ENCODE data around the gene NDEL1.
"Not testable (repeated sequence)": the region's sequence is repeated elsewhere in the genome, so short reads cannot be mapped to it uniquely, and the experiment has no call there.

Gene NDEL1, protein sequence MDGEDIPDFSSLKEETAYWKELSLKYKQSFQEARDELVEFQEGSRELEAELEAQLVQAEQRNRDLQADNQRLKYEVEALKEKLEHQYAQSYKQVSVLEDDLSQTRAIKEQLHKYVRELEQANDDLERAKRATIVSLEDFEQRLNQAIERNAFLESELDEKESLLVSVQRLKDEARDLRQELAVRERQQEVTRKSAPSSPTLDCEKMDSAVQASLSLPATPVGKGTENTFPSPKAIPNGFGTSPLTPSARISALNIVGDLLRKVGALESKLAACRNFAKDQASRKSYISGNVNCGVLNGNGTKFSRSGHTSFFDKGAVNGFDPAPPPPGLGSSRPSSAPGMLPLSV

DNA sequence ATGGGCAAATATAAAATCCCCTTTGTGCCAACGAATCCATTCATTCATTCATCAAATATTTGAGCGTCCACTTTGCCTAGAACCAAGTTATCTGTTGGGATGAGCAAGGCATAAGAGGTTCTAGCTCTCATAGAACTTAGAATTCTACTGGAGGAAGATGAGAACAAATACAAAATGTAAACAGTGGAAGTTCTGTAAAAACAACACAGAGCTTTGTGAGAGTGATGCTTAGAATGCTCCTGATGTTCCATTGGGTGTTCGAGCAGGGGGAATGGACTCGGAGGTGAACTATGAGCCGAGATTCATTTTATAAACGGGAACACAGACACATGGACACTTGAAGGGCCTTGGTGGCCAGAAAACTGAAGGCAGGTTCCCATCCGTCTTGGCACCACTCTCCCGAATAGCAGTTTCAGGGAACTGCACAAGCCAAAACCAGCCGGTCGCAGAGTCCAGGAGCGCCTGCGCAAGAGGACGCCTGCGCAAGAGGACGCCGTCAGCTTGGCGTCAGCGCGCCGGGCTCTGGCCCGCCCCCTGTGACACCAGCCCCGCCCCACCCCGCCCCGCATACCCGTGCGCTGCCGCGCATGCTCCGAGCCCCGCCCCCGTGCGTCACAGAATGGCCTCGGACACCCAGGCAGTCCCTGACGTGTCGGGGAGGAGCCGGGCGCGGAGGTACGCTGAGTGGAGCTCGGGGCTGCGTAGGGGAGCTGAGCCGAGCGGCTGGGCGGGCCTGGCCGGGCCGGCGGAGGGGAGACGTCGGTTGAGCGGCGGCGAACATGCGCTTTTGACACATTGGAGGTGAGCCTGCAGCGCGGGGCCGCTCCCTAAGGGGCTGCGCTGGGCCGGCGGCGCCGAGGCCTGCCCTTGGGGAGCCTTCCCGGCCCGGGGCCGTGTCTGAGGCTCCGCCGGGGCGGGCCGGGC is at the start of gene NDEL1:
Gene NDEL1, plus strand, starts transcription at position 640 of the 924 bp plus-strand sequence. CDS start 8,388 bp downstream, outside the sequence.
- DNase-seq = peak; percentile 96

DNA sequence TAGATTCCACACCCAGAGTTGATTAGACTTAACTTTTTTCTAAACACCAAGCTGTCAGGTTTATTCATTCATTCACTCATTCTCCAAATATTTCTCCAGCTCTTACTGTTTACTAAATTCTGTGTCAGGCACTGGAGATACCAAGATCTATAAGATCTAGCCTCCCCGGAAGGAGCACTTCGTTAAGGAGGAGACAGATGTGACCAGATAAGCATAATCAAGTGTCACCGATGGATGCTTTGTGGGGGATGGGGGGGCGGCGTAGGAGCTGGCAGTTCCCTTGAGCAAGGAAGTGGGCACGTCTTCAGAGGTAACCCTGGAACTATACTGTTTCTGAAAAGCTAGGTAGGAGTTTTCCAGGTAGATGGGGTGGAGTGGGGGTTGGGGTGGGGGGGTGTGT is 48.8 kb upstream of the NDEL1 start:
- no peak for DNase-seq

DNA sequence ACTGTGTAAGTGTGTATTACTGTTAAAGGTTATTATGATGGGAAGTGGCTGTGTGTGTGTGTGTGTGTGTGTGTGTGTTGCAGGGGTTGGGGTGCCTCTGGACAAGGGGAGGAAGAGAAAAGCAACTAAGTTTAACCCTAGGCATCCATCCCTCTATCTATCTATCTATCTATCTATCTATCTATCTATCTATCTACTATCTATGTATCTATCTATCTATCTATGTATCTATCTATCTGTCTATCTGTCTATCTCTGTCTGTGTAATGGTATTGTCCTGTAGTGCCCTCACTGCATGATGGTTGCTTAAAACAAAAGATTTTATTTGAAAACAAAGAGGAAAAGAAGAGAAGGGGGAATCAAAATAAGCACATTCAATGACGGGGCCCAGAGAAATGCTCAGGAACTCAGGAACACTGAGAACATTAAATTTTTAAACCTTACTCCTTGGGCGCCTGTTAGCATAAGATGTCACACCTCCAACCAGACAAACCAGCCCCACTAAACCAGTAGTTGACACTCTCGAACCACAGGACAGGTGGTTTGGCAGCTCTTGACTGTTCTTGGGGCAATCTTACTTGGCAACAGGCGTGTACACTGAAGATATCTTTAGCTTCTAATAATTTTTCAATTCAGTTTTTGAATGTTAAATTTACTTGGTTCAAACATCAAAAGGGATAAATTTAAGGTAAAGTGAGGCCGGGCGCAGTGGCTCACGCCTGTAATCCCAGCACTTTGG is 47.6 kb upstream of the NDEL1 start:
- no peak for DNase-seq

DNA sequence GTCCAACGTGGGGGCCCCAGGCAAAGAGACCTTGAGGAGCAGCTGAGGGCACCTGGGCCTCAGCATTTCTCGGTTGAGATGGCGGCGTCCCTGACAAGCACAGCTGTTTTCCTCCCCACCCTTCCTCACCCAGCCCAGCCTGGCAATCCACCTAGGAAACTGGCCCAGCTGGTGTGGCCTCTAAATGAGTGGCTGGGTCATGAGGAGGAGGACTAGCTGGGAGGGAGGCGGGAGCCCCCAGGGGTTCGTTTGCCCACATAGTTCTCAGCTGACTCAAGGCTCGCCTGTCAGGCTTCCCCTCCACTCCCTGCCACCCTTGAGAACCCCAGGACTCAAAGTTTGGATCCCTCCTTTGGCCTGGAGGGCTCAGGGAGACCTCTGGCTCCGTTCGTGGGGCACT is 44.0 kb upstream of the NDEL1 start:
- DNase-seq = no peak

DNA sequence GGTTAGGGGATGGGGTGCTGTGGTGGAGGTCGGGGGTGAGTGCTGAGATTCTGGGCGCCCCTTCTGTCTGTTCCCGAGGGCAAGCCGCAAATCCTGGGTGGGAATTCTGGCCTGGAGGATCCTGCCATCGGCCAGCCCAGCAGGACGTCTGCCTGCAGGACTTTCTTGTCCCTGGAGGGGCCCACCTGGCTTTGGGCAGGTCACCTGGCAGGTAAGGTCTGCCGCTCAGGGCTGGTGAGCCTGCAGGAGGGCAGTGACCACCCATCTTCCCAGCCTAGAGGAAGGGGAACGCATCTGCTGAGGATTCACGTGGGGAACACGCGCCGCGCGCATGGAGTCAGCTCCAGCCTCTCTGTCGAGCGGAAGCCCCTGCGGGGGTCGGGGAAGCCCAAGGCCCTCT is 43.4 kb upstream of the NDEL1 start:
- DNase-seq = no peak

DNA sequence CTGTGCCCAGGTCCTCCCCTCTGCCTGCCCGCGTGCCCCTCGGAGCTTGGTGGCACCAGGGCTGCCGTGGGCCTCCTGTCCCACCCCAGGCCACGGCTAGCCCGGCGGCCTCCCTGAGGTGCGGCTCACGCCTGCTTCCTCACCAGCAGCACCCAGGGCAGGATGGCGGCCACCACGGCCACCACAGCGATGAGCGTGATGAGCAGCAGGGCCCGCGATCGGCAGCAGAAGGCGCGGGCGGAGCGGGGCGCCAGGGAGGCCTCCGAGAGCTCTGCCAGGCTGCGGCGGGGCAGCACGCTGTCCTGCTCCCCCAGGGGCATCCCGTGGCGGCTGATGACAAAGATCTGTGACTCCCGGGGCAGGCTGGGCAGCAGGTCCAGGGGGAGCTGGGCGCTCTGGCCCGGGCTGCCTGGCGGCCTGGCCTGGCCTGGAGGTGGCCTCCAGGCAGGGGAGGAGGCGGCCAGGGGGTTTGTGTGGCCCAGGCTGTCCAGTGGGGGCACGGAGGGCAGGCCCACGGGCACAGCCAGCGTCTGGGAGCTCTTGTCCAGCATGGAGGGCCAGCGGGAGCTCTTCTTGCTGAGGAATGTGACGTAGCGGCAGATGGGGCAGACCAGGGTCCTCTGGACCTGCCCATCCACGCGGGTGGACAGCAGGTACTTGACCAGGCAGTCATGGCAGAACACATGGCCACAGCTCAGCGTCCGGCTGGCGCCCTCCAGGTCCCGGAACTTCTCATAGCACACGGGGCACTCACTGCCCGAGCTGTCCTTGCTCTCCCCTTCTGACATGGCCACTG is 42.8 kb upstream of the NDEL1 start:
- DNase-seq = no peak

DNA sequence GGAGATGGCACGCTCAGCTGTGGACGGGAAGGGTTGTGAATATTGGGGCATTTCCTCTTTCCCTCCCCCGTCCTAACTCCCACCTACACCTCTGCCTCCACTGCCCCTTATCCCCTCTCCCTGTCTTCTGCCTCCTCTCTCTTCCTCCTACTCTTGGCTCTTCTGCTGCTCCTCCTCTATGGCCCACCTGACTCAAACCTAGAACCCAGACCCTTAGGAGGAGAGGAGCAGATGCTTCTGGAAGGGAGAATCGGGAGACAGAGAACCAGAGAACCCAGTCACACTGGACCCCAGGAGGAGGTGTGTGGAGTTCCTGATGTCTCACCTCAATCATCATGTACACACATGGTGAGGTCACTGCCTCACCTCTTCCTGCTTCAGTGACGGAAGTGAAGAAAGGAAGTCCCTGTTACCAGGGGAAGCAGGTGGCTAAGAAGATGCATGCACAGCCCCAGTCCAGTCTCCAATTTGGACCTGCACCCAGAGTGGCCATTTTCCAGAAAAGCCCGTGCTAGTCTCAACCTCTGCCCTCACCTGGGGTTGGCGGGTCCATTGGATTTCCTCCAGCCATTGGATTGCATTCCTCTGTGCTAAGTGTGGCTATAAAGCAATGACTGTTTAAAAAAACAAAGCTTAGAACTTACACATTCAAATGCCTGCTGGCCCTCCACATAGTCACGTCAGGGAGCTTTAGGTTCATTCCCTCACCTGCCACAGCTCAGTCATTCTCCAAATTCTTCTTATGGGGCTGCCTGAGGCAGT is 42.0 kb upstream of the NDEL1 start:
- no peak for DNase-seq

DNA sequence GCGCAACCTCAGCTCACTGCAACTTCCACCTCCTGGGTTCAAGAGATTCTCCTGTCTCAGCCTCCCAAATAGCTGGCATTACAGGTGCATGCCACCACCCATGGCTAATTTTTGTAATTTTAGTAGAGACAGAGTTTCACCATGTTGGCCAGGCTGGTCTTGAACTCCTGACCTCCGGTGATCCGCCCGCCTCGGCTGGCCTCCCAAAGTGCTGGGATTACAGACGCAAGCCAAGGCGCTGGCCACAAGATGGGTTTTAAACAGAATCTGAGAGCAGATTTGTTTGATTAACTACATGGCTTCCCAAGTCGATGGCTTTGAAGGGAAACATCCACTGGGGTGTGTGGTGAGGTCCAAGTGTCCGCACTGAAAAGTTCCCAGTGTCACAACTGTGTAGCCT is 41.2 kb upstream of the NDEL1 start:
- not testable (repeated sequence) for DNase-seq

DNA sequence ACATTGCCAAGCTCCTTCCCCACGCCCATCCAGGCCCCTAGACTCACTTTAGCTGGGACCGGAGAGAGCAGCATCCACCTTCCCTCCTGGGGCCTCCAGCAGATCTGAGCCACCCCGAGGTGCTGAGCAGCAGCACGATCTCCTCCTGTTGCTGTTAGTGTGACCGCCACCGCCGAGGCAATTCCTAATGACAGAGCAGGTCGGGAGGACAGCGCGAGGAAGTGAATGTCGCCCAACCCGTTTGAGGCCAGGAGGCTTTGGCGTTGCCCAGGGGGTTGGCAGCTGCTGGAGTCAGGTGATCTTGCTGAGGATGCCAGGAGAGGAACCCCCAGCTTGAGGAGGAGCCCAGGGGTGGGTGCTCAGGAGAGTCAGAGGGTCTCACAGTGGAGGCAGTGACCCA is 38.0 kb upstream of the NDEL1 start, which contains the start of gene RNF222:
Gene RNF222, minus strand, starts transcription at position 192 of the 400 bp plus-strand sequence. CDS start 4,366 bp downstream, outside the sequence.
- no peak for DNase-seq

DNA sequence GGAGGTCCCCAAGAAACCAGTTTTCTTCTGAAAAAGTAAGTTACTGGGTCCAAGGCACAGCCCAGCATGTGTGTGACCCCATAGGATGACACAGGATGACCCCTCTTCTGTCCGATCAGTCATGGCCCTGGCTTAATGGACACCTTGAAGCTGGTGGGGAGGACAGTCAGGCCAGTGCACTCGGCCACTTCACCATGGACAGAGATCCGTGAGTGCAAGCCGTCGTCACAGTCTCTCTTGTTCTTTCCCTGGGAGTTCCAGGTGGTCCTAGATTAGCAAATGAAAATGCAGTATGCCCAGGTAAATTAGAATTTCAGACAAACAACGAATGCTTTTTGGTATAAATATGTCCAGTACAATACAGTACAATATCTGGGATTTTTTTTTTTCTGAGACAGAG is 36.7 kb upstream of the NDEL1 start:
- DNase-seq = no peak

DNA sequence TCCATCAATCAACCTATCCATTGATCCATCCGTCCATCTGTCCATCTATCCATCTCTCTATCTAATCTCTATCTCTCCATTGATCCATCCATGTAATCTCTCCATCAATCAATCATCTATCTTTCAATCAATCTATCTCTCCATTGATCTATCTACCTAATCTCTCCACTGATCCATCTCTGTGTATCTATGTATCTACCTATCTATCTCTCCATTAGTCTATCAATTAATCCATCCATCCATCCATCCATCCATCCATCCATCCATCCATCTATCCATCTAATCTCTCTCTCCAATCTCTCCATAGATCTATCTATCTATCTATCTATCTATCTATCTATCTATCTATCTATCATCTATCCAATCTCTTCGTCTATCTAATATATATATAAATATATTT is 34.6 kb upstream of the NDEL1 start:
- DNase-seq = no peak

DNA sequence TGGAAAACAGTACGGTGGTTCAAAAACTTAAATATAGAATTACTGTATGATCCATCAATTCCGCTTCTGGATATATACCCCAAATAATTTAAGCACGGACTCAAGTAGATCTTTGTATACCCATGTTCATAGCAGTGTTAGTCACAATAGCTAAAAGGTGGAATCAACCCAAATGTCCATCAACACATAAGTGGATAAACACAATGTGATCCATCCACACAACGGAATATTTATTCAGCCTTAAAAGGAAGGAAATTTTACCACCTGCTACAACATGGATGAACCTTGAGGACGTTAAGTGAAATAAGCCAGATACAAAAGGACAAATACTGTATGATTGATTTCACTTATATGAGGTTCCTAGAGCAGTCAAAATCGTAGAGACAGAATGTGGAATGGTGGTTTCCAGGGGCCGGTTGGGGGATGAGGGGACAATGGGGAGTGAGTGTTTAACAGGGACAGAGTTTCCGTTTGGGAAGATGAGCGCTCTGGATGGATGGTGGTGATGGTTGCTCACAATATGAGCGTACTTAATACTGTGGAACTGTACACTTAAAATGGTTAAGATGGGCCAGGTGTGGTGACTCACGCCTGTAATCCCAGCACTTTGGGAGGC is 32.7 kb upstream of the NDEL1 start:
- no peak for DNase-seq

DNA sequence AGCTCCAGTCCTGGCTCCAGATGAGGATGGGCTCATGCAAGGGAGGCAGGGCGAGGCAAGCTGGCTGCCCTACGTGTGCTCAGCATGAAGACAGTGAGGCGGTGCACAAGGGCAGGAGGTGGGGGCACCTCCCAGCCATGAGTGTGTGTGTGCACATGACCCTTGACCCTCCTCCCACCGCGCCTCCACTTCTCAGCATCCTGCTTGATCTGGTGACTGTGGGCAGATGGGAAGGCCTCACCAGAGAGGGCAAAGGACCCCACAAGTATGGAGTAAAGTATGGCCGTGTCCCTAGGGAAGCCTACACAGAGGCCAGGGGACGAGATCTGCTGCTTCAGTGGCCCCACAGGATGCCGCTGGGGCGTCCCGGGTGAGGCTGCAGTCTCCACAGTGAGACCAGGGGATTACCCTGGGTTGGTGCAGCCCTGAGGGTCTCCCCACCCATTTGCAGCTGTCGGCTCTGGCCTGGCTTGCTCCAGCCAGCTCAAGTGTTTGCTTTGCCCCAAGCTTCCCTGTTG is 30.1 kb upstream of the NDEL1 start:
- DNase-seq = no peak

DNA sequence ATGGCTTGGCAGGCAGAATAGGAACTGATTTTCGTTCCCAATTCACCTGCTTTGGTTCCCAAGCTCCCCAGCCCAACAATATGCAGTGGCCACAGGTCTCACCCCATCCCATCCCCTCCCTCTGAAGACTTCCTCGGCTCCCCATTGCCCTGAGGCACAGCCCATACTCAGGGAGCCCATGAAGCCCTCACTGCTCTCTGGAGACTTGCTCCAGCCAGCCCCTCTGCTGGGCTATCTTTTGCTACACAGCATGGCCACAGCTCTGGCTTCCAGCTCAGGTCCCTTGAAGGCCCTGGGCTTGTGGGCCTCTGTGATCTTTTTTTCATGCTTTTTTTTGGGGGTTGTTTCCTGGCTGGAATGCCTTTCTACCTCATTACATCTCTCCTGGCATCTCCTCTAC is 29.5 kb upstream of the NDEL1 start:
- no peak for DNase-seq

DNA sequence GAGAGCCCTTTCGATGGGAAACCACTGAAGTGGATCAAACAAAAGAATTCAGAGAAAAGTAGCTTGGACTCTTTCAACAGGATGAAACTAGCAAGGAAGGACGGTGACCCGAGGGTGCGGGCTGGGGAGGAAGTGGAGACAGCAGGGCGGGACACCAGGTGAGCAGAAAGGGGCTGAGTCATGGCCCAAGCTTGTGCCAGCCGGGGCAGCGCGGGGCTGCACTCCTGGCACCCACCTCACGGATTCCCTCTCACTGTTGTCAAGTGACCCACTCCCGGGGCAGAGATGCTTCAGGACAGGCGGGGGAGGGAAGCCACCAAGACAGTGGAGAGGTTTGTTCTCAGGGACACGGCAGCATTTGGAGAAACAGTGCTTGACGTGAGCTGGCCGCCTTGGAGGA is 27.3 kb upstream of the NDEL1 start:
- no peak for DNase-seq

DNA sequence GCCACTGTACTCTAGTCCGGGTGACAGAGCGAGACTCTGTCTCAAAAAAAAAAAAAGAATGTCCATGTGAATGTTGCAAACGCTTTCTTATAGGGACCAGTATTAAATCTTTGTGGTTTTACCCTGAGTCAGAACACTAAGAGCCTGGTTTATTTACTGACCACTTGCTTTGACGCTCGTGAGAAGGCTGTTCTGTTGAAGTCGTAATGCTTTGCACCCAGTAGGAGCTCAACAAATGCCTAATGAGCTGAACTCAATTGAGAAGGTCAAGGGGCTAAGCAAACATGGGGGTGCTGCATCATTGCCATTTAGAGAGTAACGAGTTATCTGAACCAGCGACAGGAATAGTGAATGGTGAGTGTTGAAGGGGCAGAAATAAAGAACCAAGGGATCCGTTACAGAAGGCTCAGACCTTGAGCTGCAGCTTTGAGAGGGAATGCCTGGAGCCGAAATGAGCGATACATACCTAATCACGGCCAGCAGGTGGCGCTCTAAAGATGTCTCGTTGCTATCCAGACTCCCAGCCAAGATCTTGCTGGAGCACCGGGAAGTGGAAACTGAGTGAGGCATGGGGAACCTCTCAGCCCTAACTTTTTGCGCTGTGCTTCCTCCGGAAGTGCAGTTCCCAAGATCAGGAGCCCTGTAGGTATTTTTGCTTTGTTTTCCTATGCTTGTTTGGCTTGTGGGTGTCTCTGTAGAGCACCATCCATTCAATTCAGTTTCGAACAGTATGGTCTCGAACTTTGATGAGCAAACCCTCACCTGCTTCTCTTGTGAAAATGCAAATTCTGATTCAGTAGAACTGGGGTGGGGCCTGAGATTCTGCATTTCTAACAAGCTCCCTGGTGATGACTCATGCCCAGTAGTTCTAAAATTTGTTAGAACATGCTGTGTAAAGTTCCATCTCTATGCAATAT is 25.5 kb upstream of the NDEL1 start:
- DNase-seq = peak; percentile 78

DNA sequence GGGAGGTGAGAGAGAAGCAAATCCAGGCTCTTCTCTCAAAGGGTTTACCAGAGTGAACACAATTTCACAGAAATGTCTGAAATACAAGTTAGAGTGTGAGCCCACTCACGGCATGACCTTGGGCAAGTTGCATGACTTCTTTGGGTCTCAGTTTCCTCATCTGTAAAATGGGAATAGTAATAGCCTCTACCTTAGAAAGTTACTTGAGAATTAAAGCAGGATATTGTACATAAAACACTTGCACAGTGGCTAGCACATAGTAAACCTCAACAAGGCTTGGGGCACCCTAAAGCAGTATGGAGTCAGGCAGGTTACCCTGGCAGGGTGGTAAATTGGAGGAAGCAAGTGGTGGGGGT is 24.8 kb upstream of the NDEL1 start:
- no peak for DNase-seq

DNA sequence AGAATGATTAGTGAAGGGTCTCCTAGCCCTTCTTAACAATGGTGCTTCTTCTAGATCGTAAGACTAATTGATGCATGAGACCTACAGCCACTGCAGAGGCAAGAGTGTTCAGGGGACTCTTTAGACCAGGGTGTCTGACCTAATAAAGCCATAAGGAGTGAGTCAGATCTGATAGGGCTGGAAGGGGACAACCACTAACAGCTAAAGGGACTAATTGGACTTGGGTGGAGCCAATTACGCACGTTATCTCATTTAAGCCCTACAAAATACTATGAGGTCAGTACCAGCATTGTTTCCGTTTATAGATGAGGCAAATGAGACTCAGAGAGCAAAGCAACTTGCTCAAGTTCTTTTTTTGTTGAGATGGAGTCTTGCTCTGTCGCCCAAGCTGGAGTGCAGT is 23.6 kb upstream of the NDEL1 start:
- DNase-seq = no peak

DNA sequence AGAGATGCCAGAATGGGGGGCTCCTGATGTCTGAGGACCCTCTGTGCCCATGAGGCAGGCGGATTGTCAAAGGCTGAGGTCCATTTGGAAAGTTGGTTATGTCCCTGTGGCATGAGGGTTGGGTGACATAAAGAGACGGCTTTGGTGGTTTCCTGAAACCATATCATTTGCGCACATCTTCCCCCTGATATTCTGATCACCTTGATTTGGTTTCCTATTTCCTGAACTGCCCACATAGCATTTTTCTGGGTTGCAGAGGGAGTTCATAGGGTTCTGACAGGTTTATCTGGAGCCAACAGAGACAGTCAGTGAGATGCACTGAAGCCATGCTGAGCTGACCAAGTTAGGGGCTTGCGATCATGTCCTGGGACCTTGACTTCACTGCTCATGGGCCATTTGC is 22.4 kb upstream of the NDEL1 start:
- no peak for DNase-seq

DNA sequence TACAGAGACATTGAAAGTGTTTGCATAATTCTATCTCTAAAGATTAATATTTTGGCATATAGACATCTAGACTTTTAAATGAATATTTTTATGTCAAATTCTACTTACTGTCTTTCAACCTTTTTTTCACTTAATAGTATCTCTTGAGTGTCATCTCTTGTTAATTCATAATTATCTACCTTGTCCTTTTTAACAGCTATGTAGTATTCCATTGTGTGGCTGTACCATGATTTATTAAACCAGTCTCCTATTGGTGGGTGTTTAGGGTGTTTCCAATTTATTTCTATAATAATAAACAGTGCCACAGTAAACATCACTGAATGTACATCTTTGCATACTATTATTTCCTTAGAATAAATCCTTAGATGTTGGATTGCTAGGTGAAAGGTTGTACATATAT is 21.7 kb upstream of the NDEL1 start:
- DNase-seq = no peak

Measured in amniotic stem cell (primary cell).